Hepatocyte (in vitro differentiated cells): ENCODE measurements around the gene SENP7.
"Not testable (repeated sequence)": the region's sequence is repeated elsewhere in the genome, so short reads cannot be mapped to it uniquely, and the experiment has no call there.

Source experiments
- CTCF ChIP-seq: fragments of 200-600 bp; sonication (generic); IDR thresholded peaks from 2 replicates; pipeline ENCODE4 v1.5.1; 2016; ENCODE audit warnings: antibody characterized with exemption, mild to moderate bottlenecking; ENCODE audit not compliant: poor library complexity
- EZH2 ChIP-seq: fragments of 200-600 bp; sonication (generic); IDR thresholded peaks from 2 replicates; pipeline ENCODE4 v1.6.1; 2016; ENCODE audit warnings: antibody characterized with exemption, mild to moderate bottlenecking, borderline replicate concordance
- EZH2phosphoT487 ChIP-seq: fragments of 200-600 bp; sonication (generic); IDR thresholded peaks from one replicate; pipeline ENCODE4 v1.6.1; 2018; ENCODE audit warnings: antibody characterized with exemption, mild to moderate bottlenecking, low read depth, moderate library complexity; ENCODE audit not compliant: unreplicated experiment, severe bottlenecking

GRCh38 chr3:101467310-101467663 lies 45.7 kb downstream of the SENP7 start:
- not testable (repeated sequence) for TF ChIP-seq CTCF, EZH2, EZH2phosphoT487
